GM10248 (cell line): ENCODE results near the gene TGFBR2.

Source experiments
- CTCF ChIA-PET: fragments of 300-600 bp; sonication (Branson Sonifier 250); formaldehyde crosslinking; extraction: SDS; loops from one replicate; lab custom pipeline; 2021; ENCODE audit warnings: antibody characterized with exemption; lab: Yijun Ruan, JAX
- POLR2A ChIA-PET: fragments of 350-650 bp; sonication (Branson Sonifier 250); formaldehyde crosslinking; extraction: SDS; loops from one replicate; lab custom pipeline; 2020; ENCODE audit warnings: antibody characterized with exemption; lab: Yijun Ruan, JAX
- DNase-seq: peaks from one replicate; pipeline ENCODE4 v3.0.0; 2012; ENCODE audit errors: extremely low spot score
- CTCF ChIP-seq: IDR thresholded peaks from 2 replicates; pipeline ENCODE4 v1.5.1; 2012; ENCODE audit warnings: mild to moderate bottlenecking, low read depth; ENCODE audit errors: extremely low read depth, missing control alignments, control extremely low read depth

Gene TGFBR2

GRCh38 chr3:30660136-30660535 is 53.7 kb downstream of the TGFBR2 start:
- CTCF ChIA-PET, result interaction anchor here (1.5 kb wide), 1 partner anchor 26 kb away, joined by 3 read pairs; no protein-coding TSS in a partner anchor
- no peak for TF ChIP-seq CTCF
- POLR2A ChIA-PET, result no interaction called here
- no peak for DNase-seq

- DNase-seq, result no peak
- CTCF ChIA-PET, result no interaction called here
- TF ChIP-seq CTCF, result no peak
- POLR2A ChIA-PET, result no interaction called here
Measured at GRCh38 chr3:30660656-30661055, 54.3 kb downstream of the TGFBR2 start.

DNA sequence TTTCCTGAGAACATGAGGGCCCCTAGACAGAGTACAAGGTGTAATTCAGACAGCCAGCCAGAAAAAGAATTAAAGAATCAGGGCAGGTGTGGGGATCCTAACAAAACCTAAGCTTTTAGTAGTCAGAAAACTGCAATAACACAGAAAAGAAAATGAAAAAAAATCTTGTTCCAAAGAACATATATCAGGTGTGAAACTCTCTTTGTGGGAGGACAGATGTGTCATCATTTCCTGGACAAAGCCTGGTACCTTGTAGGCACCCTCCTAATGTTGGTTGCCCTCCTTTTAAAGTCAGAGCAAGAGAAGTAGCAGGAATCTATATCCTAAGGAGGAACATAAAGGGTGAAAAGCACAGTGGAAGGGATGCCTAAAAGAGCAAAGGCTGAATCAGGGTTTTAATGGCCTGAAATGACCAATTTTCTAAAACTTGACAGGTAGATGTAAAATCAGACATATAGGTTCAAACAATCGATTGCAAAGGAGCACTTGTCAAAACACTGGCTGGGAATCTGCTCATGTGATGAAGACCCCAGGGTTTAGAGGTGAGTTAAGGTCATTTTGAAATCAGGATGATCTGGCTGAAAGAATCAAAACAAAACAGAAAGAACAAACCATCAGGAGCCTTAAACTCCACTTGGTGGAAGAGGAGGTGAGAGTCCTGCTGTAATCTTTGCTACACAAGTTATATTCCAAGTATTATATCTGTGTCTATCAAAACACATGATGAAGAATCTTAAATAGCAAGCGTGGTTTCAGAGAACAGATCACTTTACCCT is 54.9 kb downstream of the TGFBR2 start:
- ChIA-PET CTCF (no interaction called here), POLR2A (no interaction called here)
- DNase-seq, result no peak
- no peak for TF ChIP-seq CTCF

DNA sequence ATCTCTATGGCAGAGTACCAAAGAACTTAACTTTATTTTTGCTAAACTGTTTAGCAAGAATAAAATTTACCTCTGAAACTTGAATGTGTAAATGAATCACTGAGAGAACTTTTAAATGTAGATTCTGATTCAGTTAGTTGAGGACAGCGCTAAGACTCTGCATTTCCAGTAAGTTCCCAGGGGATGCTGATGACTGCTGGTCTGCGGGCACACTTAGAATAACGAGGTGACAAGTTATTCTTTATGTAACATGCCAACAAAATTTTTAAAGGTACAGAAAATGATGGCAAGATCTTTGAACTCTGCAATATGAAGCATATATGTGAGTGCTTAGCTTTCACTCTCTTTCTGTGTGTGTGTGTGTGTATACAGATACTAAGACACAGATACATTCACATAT is 56.4 kb downstream of the TGFBR2 start:
- no peak for DNase-seq
- CTCF ChIA-PET, result no interaction called here
- POLR2A ChIA-PET, result no interaction called here
- no peak for TF ChIP-seq CTCF

GRCh38 chr3:30663533-30664241 is 57.3 kb downstream of the TGFBR2 start:
- TF ChIP-seq CTCF, result no peak
- ChIA-PET CTCF (interaction anchor here (1.1 to 1.2 kb wide), 2 partner anchors 10 to 15 kb away, joined by 4 read pairs; no protein-coding TSS in a partner anchor), POLR2A (no interaction called here)
- no peak for DNase-seq

DNA sequence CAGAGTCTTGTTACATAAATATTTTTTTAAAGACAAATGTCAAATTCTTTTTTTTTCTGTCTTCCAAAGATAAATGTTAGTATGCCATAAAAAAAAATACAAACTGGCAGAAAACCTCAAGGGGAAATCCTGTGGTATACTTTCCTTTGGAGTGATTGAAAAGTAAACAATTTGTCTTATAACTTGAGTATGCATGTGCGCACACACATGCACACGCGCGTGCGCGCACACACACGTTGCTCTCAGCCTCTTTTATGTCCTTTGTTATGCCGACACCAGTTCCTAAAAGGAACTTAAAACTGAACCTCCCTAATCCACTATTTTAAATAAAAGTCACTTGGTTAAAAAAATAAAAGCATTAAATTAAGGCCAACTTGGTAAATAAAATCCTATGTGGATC is 58.1 kb downstream of the TGFBR2 start:
- TF ChIP-seq CTCF, result no peak
- CTCF ChIA-PET, result interaction anchor here (1.1 to 1.2 kb wide), 2 partner anchors 10 to 14 kb away, joined by 4 read pairs; no protein-coding TSS in a partner anchor
- no peak for DNase-seq
- POLR2A ChIA-PET, result no interaction called here
